H1 (cell line): ENCODE data around the gene SRF. TPM values are rescaled to one million over a fixed set of nuclear protein-coding genes. Genes with fewer than 3 reads are reported as not detected.

Experiments
- CBX5 ChIP-seq: fragments of 300-800, 300-1000 bp; sonication (generic); IDR thresholded peaks from 2 replicates; pipeline ENCODE4 v1.7.1; 2016; ENCODE audit warnings: antibody characterized with exemption, low read length, low read depth
- JUND ChIP-seq: IDR thresholded peaks from 2 replicates; pipeline ENCODE4 v1.6.1; 2011; ENCODE audit warnings: mild to moderate bottlenecking, improper control_type of control experiment, low read length
- SRF ChIP-seq: IDR thresholded peaks from 2 replicates; pipeline ENCODE4 v1.6.1; 2011; ENCODE audit warnings: mild to moderate bottlenecking, low read depth, low read length, moderate library complexity
- polyA plus RNA-seq, 7 experiments: library from polyadenylated mRNA; depleted of rRNA in 3 of 7; stranded (reverse) in 5 of 7; unstranded in 2 of 7; fragments of >200 nt in 5 of 7; fragments of 200-250 nt in 2 of 7; gene quantifications; 1 replicate in 5 of 7; 2 replicates in 1 of 7; 4 replicates in 1 of 7; pipeline versions ENCODE4 v1.2.1 to v1.2.3, GENCODE V29; 2011 to 2013; ENCODE audit warnings: missing spikeins in 2 of 7, mixed read lengths in 2 of 7
- total RNA-seq: library from RNA; stranded (reverse); fragmentation: NEBNext Ultra II Directional; extraction: Animal tissue kit (Norgen Biotek cat#: 25700); gene quantifications from 2 replicates; pipeline ENCODE4 v1.2.1, GENCODE V29; 2021

SRF gene
- total and polyA plus RNA-seq, 2 of the 8 experiments (the other 6 are each of a cell fraction or from before 2014, with no cell fraction given) = 49.0 to 69.5 TPM

- no peak for TF ChIP-seq CBX5
- TF ChIP-seq JUND = no peak
- TF ChIP-seq SRF = no peak
These were observed 23.2 kb upstream of the SRF start (continued) for GRCh38 chr6:43147691-43148477.
